ENCODE measurements around the gene THPO. TPM values are rescaled to one million over a fixed set of nuclear protein-coding genes. Genes with fewer than 3 reads are reported as not detected.

Gene THPO
- polyA plus RNA-seq, 1 experiment: 0.36 TPM

- ChIA-PET CTCF (interaction anchor here (1.3 to 10.5 kb wide), 2 partner anchors 11 to 16 kb away, joined by 4 to 65 read pairs; no protein-coding TSS in a partner anchor), POLR2A (no interaction called here)
- Histone ChIP-seq H3K36me3 (ENCODE audit: control insufficient read depth, insufficient read depth, low read length) (peaks cover 17% of the 10 kb centered on the region), H3K4me3 (ENCODE audit: low read depth, low read length) (no peak overlapping the region), H3K27me3 (ENCODE audit: control insufficient read depth, insufficient read depth, low read length) (no peaks in the 10 kb centered on the region)
- DNase-seq (ENCODE audit: low read depth): no peak
- no peak for TF ChIP-seq CTCF (IDR thresholded peaks at IDR 0.05; ENCODE audit: insufficient read depth, low read depth, low read length)
These were observed 40.0 kb downstream of the THPO start for GRCh38 chr3:184337981-184338380.

- Histone ChIP-seq H3K27me3 (ENCODE audit: control insufficient read depth, insufficient read depth, low read length) (no peaks in the 10 kb centered on the region), H3K4me3 (ENCODE audit: low read depth, low read length) (peak within 1 kb of the TSS; percentile 71), H3K36me3 (ENCODE audit: control insufficient read depth, insufficient read depth, low read length) (peaks cover 17% of the 10 kb centered on the region)
- no peak for TF ChIP-seq CTCF (IDR thresholded peaks at IDR 0.05; ENCODE audit: insufficient read depth, low read depth, low read length)
- POLR2A ChIA-PET: interaction anchor here (0.6 kb wide), 1 partner anchor 22 kb away, joined by 3 read pairs; no protein-coding TSS in a partner anchor
- DNase-seq (ENCODE audit: low read depth): no peak
- CTCF ChIA-PET: interaction anchor here (1.3 to 10.5 kb wide), 5 partner anchors 8 to 35 kb away, joined by 4 to 65 read pairs (median 6); no protein-coding TSS in a partner anchor
These were observed 40.6 kb downstream of the THPO start, which contains the start of gene FAM131A for GRCh38 chr3:184337399-184337714. FAM131A (plus strand) TSS chr3:184337600; CDS start chr3:184337631, 31 bp downstream.

GRCh38 chr3:184336547-184337398, 41.2 kb downstream of the THPO start:
- ChIA-PET POLR2A (interaction anchor here (0.6 to 0.7 kb wide), 2 partner anchors 21 to 152 kb away, joined by 3 to 5 read pairs; no protein-coding TSS in a partner anchor), CTCF (interaction anchor here (1.3 to 10.5 kb wide), 5 partner anchors 9 to 36 kb away, joined by 4 to 65 read pairs (median 6); no protein-coding TSS in a partner anchor)
- no peak for TF ChIP-seq CTCF (IDR thresholded peaks at IDR 0.05; ENCODE audit: insufficient read depth, low read depth, low read length)
- Histone ChIP-seq H3K4me3 (ENCODE audit: low read depth, low read length) (peak overlapping the region; percentile 71), H3K27me3 (ENCODE audit: control insufficient read depth, insufficient read depth, low read length) (no peaks in the 10 kb centered on the region), H3K36me3 (ENCODE audit: control insufficient read depth, insufficient read depth, low read length) (peaks cover 21% of the 10 kb centered on the region)
- DNase-seq (ENCODE audit: low read depth): no peak

- Histone ChIP-seq H3K36me3 (ENCODE audit: control insufficient read depth, insufficient read depth, low read length) (peaks cover 27% of the 10 kb centered on the region), H3K4me3 (ENCODE audit: low read depth, low read length) (peak overlapping the region; percentile 71), H3K27me3 (ENCODE audit: control insufficient read depth, insufficient read depth, low read length) (no peaks in the 10 kb centered on the region)
- TF ChIP-seq CTCF (IDR thresholded peaks at IDR 0.05; ENCODE audit: insufficient read depth, low read depth, low read length): no peak
- ChIA-PET CTCF (interaction anchor here (1.4 to 1.5 kb wide), 2 partner anchors 8 to 36 kb away, joined by 4 to 8 read pairs; no protein-coding TSS in a partner anchor), POLR2A (no interaction called here)
- no peak for DNase-seq (ENCODE audit: low read depth)
These were observed 42.1 kb downstream of the THPO start for GRCh38 chr3:184335661-184336546.
